ENCODE measurements around the gene THUMPD1.

DNA sequence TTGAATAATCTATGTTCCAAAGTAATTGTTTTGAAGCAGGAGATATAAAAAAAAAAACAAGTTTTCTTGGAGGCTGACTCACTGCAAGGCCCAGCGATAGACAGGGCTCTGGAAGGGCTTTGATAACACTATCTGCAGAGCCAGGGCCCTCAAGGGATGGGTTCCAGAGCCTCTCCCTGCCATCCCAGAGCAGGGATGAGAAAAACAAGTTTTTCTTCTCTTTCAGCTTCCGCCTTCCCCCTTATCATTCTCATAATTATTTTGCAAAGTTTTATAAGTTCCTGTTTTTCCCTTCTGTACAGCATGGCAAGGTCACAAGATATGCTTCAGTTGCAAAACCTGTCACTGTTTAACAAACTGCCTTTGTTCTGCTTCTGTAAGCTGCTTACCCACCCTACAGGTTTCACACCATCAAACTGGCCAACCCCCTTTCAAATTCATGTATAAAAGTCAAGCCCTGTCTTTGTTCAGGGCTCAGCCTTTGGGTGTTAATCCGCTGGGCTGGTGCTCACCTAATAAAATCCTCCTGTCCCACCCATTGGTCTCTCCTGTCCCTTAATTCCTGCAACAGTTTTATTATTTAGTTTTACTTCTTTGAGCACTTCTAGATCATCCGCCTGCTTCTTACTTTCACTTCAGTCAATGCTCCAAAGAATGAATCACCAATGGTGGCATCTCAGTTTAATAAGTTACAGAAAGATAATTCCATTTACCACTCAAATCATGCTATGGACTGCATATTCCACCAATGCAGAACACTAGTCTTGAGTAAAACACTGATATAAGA, 5.6 kb upstream of the THUMPD1 start:
- TF ChIP-seq POLR2A (IDR thresholded peaks at IDR 0.05), result no peak
- TF ChIP-seq, protein P1, sequence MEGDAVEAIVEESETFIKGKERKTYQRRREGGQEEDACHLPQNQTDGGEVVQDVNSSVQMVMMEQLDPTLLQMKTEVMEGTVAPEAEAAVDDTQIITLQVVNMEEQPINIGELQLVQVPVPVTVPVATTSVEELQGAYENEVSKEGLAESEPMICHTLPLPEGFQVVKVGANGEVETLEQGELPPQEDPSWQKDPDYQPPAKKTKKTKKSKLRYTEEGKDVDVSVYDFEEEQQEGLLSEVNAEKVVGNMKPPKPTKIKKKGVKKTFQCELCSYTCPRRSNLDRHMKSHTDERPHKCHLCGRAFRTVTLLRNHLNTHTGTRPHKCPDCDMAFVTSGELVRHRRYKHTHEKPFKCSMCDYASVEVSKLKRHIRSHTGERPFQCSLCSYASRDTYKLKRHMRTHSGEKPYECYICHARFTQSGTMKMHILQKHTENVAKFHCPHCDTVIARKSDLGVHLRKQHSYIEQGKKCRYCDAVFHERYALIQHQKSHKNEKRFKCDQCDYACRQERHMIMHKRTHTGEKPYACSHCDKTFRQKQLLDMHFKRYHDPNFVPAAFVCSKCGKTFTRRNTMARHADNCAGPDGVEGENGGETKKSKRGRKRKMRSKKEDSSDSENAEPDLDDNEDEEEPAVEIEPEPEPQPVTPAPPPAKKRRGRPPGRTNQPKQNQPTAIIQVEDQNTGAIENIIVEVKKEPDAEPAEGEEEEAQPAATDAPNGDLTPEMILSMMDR (IDR thresholded peaks at IDR 0.05), result no peak

Measured in heart left ventricle (tissue), 13 donors.